Stimulated activated CD4-positive, alpha-beta T cell treated with anti-CD3 and anti-CD28 coated beads, Interleukin-12 subunit alpha, Interleukin-12 subunit beta, amount 100 ng/mL, for 4 hours (primary cell): Measurements from ENCODE around the gene ZNF267.
"Not testable (repeated sequence)": the region's sequence is repeated elsewhere in the genome, so short reads cannot be mapped to it uniquely, and the experiment has no call there.

Source experiments
- DNase-seq: peaks from one replicate; pipeline ENCODE4 v3.0.0-alpha.2; 2020

The ZNF267 gene

DNA sequence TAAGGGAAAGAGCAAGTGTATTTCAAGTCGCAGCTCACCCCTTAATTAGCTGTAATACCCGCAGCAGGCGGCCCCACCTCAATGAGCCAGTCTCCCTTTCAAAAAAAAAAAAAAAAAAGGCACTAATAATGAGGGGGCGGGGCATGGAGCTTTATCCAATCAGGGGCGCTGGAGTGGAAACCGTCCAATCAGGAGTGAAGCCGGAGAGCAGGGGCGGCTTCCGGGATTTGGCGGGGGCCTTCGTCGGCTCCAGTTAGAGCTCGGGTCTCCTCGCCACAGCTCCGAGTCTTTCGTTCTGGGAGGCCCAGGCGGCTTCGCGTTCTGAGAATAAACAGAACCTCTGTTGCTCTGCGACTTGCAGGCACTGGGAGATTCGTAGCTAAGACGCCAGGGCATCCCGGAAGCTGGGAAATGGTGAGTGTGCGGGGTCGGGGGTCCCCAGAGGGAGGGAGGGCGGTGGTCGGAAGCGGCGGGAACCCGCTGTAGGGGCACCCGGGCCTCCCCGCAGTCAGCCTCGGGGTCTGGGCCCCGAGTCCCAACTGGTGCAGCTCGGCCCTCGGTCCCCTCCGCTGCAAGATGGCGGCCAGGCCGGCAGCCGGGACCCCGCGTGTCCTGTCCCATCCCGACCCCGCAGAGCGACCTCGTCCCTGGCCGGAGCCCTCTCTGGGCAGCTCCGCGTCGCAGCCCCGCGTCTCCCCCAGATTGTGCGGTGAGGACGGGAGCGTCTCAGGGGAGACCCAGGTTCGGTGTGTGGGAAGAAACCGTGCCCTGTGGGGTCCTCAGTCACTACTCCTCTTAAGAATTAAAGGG, at the start of gene ZNF267:
Gene ZNF267, plus strand, starts transcription at position 252 of the 810 bp plus-strand sequence. Its CDS starts 160 bp downstream, at position 412.
- DNase-seq = peak; percentile 86

DNA sequence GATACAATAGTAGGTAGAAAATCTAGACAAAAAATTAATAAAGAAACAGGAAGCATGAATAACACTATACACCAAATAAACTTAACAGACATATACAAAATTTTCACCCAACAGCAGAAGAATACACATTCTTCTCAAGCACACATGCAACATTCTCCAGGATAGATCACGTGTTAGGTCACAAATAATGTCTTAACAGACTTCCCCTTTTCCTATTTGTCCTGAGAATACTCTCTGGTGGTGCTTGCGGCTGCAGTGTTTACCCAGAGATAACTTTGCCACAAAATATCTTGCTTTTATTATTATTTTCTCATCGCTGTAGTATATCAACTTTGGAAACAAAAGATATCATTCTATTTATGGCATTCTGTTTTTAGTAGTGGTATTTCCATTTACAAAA, 40.6 kb upstream of the ZNF267 start:
- no peak for DNase-seq

DNA sequence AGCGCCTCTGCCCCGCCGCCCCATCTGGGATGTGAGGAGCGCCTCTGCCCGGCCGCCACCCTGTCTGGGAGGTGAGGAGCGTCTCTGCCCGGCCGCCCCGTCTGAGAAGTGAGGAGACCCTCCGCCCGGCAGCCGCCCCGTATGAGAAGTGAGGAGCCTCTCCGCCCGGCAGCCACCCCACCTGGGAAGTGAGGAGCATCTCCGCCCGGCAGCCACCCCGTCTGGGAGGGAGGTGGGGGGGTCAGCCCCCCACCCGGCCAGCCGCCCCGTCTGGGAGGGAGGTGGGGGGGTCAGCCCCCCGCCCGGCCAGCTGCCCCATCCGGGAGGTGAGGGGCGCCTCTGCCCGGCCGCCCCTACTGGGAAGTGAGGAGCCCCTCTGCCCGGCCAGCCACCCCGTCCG, 37.2 kb upstream of the ZNF267 start:
- not testable (repeated sequence) for DNase-seq

DNA sequence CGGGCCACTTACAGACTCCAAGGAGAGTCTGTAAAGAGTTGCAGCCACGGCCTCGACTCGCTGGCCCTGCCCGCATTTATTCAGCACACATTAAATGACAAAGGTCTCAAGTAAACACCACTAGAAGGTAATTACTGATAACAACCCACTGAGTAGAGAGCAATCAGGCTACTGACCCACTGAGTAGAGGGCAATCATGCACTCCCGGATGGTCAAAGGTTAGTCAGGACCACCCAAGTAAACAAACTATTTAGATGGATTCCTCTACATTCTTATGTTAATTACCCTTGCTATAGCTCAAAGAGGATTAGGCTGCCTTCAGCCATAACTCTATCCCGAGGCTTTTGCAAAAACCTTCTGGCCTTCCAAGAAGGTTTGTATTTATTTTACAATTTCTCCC, 30.7 kb upstream of the ZNF267 start:
- no peak for DNase-seq

DNA sequence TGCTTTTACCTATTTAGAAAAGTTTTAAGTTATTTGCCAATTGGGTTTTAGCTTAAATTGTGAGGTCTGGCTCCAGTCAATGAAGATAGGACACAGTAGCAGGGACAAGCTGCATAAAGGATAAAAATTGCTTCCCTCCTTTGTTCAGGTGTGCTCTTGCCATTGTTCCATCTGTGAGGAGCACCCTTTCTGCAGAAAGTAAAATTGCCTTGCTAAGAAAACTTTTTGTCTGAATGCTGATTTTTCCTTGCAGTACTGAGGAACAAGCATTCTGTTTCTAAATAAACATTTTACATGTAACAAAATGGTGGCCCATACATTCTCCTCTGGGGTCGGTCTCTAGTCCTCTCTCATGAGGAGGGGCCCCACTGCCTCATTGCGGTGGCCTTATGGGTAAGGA, 25.0 kb upstream of the ZNF267 start:
- DNase-seq = not testable (repeated sequence)

DNA sequence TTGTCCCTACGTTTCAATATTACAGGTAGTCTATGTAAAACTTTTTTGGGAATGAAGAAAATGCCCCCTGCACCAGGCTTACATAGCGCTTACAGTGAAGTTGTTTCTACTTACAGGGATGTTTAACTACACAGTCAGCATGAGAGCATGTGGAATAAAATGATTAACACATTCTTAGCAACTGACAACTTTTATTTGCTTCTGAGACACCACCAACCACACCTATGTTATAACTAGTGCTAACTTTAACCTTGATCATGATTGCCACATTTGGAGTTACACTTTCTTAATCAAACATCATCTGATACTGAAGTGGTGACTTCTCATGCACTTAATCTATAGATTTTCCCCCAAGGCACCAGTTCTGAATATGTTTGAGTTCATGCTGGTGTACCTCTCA, 20.3 kb upstream of the ZNF267 start:
- DNase-seq = no peak

DNA sequence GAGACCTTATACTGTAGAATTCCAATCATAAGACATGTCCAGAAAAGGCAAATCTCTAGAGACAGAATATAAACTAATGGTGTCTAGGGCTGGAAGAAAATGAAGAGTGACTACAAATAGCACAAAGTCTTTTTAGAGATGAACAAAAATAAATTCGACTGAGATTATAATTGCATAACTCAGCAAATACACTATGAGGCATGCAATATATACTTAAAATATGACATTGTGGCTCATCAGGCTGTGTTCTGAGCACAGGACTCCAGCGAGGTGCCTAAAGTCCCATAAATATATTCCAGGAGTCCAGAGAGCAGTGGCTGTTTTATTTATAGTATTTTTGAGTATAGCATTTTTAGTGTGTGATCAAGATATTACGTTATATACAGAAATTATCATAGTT, 13.1 kb upstream of the ZNF267 start:
- no peak for DNase-seq

DNA sequence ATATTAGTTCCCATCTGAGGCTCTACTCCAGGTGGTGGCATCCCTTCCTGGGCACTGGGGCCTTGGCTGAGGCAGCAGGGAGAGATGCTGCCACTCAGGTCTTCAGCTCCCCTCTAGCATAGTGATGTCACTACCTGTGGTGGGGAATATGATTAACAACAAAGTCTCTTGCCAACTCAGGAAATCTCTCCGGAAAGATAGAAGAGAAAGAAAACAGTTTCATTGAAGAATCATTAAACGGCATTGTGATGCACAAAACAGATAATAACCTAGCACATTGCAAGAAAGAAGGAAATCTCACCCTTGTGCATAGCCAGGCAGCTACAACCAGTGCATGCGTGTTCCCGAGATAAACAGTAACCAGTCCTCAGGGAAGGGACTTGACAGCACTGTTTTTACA, 12.2 kb upstream of the ZNF267 start:
- DNase-seq = no peak

DNA sequence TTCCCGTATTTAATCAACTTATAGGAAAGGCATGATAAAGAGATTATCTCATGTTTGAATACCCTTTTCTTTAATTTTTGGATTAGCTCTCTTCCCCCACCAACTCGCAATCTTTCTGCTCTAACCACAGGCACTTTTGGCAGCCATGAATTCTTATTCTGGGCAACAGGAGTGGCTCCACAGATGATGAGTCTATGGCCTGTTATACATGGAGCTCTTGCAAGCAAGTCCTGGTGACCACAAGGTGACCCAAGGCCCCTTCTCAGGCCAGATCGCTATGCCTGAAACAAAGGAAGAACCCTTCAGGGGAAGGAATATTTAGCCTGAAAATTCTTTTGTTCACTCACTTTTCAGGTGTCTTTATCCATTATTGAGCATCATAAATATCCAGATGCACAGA, 10.8 kb upstream of the ZNF267 start:
- DNase-seq = no peak

DNA sequence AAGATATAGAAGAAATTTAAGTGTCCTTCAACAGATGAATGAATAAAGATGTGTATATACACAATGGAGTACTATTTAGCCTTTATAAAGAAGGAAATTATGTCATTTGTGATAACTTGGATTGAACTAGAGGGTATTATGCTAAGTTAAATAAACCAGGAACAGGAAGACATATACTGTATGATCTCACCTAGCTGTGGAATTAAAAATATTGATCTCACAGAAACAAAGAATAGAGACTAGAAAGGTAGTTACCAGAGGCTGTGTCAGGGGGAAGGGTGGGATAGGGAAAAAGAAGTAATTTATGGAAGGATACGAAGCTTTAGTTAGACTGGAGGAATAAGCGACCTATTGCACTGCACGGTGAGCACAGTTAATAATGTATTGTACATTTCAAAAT, 5.4 kb upstream of the ZNF267 start:
- DNase-seq = no peak

DNA sequence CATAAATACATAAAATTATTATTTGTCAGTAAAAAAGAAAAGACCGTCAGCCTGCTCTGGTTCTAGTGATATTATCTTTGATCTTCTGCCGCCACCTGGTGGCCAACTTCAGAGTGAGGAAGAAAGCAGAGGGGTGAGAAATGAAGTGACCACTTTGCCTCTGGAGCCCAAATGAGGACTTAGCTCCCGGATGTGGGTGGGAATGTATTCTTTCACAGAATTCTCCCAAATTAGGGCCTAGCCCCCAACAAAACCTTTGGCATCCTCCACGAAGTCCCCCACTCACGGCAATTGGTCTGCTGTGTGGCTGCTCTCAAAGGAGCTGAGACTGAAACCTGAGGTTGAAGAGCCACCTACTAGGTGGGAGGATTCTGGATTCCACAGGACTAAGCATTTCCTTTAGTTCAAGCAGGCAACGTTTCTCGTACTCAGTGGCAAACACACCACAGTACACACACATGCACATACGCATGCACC, 4.9 kb upstream of the ZNF267 start:
- DNase-seq = peak; percentile 79

DNA sequence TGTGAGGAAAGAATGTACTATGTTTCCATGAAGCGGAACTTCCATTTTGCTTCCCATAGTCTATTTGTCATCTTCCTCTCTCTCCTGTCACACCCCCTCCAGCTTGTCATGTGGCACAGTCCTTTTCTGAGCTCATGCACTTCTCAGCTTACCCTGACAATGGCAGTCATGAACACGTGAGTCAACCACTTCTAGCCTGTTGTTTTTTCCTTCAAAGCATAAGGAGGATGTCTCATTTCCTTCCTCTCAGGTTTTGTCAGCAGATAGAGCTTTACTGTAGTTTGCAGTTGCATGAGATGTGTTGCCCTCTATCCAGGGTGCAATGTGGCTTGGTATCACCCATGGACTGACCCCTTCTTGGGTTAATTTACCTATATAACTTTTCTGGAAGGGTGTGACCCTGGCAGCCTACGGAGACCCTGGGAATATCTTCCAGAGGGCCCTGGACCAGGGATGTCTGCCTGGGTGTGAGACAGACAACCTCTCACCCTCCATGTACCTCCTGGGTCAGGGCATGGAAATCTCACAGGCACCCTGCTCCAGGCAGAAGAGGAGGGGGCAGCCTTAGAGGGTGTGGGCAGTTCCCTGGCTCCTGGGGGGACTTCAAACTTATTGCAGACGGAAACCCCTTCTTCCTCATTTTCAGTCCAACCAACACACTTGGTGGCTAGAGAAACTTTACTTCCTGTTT, 4.0 kb upstream of the ZNF267 start:
- peak; percentile 49 for DNase-seq

DNA sequence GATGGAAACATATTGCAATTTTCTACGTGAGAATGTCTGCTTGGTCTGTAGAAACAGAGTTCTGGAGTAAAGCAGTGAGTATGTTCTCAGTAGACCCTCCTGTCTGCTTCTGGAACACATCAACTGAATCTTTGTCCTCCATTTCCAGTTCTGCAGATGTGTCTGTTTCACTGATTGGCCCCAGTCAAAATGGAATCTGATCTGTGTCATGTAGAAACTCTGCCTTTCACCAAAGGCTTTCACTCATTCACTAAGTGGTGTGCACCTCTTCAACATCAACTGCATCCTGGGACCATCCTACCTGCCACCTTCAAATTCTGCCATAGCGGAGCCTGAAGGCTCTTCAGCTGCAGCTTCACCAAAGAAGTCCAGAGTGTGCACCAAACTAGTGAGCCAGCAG, 2.8 kb upstream of the ZNF267 start:
- DNase-seq = no peak

DNA sequence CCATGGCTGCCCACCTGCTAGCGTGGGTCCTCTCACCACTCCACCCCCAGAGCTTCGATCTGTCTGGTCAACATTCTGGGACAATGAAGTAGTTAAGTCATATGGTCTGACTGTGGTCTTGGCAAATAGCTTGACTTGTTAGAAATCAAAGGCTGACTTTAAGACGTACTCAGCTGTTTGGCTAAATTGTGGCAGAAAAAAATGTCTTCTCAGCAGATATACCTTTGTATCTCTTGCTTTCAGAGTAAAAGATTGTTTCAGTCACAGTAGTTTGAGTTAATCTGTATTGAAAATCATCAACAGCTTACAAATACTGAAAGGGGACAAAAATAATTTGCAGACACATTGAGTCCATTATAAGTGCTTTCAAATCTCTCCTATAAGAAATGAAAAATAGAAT, 2.1 kb upstream of the ZNF267 start:
- DNase-seq = no peak

DNA sequence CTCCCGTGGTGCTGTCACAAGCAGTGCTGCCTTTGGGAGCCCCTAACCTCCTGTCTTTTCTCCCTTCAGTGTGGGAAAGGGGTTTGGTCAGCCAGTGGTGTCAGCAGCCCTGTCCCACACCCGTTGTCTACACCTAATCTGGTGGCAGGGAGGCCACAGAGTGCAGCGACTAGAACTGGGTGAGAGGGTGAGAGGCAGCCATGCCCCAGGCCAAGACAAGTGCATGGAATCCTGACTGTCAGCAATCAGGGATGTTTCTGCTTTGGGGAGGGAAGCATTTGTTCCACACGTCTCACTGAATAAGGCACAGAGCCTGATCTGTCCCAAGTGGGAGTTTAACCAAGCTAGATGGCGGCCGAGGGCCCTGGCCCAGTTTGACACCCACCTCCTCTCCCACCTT, 1.4 kb upstream of the ZNF267 start:
- DNase-seq = no peak

DNA sequence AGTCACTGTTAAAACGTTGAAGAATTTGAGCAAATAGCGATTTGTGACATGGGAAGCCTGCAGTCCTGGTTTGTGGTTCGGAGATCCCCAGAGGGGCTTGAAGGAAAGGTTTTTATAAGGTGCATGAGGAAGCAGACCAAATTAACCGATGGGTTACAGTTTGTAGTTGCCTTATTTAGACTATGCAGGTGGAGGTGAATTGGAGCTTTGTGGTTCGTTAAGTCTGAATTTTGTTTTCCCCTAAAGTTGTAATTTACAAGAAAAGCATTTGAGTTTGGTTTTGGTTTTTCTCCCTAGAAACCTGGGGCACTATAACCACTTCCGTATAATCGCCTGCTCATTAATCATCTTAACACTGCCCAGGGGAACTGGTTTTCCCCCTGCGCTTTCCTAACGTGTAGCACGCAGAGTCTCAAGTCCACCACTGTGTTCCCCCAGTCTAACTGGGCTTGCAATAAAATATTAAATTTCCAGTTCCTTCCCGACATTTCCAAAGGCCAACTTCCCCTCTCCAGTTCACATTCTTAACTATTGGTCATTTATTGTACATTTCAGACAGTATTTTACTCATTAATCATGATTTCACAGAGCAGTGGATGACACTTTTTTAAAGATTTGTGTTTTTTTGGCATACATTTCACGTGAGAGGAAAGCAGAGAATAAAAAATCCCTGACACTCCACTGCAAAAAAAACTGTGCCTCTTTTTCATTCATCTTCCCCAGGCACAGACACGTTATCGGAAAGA, 932 bp downstream of the ZNF267 start:
- DNase-seq = no peak

DNA sequence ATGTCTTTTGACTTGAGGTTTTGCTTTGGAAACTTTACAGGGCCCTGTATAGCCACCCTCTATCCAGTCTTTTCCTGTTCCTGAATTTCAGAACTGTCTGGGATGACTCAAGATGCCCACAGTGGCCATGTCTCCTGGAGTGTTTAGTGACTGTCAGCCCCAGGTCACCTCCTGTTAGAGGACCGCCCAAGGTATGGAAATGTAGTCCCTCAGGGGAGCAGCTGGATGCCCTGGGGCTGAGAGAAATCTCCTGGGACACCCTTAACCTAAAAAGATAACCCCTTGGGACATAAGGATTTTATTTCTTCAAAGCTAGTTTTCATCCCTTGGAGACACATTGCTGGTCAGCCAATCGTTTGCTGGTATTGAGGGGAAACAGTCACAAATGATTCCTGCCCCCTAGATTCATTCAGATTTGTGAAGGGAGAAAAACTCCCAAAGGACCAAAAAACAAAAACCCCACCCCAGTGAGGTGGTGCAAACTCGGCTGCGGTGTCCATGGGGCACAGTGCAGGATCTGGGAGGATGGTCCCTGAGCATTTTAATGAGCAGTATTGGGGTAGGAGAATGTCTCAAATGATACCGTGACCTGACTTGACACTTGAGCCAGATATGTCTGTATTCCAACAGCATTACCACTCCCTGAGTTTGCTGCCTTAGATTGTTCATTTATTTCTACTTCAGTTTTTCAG, 1.7 kb downstream of the ZNF267 start:
- DNase-seq = no peak

DNA sequence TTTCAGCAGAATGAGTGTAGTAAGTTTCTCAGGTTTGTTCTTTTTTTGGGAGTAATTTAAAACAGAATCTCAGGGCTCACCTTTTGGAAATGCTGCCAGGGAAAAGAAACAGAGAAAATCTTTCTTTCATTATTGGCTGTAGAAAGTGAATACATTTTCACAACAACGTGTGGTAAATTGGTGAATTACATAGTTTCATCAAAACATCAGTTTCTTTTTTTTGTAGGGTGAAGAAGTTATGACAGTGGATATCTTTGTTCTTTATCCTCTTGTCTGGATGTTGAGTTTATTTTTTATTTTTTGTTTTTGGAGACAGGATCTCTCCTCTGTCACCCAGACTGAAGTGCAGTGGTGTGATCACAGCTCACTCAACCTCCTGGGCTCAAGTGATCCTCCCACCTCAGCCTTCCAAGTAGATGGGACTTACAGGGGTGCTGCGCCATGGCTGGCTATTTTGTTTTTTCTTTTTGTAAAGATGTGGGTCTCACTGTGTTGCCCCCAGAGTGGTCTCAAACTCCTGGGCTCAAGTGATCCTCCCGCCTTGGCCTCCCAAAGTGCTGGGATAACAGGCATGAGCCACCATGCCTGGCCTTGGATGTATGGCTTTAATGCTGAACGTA, 2.4 kb downstream of the ZNF267 start:
- no peak for DNase-seq

DNA sequence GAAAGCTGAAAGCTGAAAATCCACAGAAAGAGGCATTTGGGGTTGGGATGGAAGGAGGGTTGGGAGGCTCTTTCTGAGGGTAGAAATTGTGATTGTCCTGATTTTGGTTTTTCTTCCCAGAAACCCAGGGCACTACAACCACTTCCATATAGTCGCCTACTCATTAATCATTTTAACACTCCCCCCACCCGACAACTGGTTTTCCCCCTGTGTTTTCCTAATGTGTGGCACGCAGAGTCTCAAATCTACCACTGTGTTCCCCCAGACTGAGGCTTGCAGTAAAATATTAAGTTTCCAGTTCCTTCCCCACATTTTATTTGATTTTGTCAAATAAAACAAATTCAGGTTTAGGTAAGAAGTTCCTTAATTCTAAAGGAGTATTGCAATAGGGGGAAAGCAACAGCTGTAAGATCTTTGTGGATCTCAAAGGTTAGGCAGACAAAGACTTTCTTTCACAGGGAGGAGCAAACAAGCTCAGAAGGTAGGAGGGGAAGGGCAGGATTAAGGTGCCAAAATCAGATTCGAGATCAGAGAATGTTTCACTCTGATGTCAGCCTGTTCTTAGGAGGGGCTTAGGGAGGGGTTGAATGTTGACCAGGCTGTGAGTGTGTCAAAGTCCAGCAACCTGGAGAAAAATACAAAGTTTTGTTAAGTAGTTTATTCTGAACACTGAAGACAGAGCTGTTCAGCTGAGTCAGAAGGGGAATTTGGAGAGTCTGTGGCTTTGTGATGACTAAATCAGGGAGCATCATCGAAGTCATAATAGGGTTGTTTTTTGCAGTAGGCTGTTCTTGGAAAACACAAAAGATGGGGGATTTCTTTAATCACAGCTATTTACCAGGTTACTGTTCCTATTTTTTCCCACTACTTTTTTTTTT, 3.6 kb downstream of the ZNF267 start:
- no peak for DNase-seq

DNA sequence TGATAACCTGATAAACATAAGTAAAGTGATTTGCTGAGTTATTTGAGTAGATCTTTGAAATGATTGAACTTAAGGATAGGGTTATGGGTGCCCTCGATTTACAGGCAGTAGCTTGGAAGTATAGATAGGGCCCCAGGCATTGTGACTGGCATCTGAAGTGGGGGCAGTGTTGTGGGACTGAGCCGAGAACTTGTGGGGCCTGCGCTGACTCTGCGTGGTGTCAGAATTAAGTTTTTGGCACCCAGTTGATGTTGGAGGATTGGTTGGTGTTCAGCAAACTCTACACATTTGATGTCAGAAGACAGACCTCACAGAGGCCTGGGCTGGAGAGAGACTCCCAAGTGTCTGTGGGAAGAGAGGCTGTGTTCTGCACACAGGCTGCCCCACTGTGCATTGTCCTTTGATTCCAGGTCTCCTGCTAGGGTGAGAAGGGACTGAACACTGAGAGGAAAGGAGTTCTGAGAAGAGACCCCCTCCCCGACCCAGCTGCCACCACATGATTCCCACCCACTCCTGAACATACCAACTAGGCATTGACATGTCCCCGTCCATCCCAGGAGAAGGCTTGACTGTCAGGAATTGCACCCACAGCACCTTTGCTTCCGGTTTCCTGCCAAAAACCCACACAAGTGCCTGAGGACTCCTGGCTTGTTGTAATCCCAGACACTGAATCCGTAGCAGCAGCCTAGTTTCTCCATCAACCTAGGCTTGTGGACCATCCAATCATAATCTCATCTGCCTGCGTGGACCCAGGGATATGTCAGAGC, 4.5 kb downstream of the ZNF267 start:
- no peak for DNase-seq

DNA sequence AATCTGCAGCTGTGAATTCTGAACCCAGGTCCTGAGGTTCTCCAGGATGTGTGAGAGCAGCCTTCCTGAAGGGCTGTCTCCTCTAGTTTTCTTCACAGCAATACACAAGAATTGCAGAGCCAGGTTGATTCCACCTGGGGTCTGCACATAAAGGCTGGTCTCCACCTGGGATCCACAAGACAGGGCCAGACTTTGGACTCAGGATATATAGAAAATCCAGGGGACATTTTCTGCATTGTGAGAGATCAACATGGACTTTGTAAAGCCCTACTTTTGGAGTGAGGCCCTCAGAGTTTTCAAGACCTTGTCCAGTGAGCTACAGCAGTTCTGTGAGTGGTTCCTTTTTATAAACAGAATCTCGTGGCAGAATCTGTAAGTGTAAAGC, 6.3 kb downstream of the ZNF267 start:
- no peak for DNase-seq
